Endothelial cell of umbilical vein (primary cell): ENCODE data around the gene CD74. TPM values are rescaled to one million over a fixed set of nuclear protein-coding genes. Genes with fewer than 3 reads are reported as not detected.

Source experiments
- BruUV-seq: library from RNA; stranded (reverse); fragments of 400-500 nt; replicated peaks from 2 replicates; lab custom pipeline; 2021; lab: Mats Ljungman, UMichigan
- CTCF ChIA-PET: fragments of 300-600, 350-600 bp; sonication (Branson Sonifier 250); formaldehyde crosslinking; loops from one replicate; lab custom pipeline; 2021; ENCODE audit warnings: antibody characterized with exemption, inconsistent platforms; lab: Charles Lee
- POLR2A ChIA-PET: fragments of 300-600, 350-600 bp; sonication (Branson Sonifier 250); formaldehyde crosslinking; loops from one replicate; lab custom pipeline; 2021; ENCODE audit warnings: antibody characterized with exemption, inconsistent platforms; lab: Charles Lee
- DNase-seq: peaks from one replicate; pipeline ENCODE4 v3.0.0-alpha.2; 2011; ENCODE audit warnings: low read depth, low spot score
- FAIRE-seq: peaks from 2 replicates; lab custom pipeline; 2011; peaks lifted over from hg19 to GRCh38; lab: Jason Lieb, UNC
- H2AFZ ChIP-seq: 2 replicates; pipeline ENCODE4 v1.6.0; 2012; ENCODE audit warnings: low read depth, low read length, control low read depth, inconsistent platforms
- H3K27ac ChIP-seq: 2 replicates; pipeline ENCODE4 v1.5.1; 2011; ENCODE audit warnings: low read depth, mild to moderate bottlenecking, control low read depth, low read length, moderate library complexity; ENCODE audit not compliant: insufficient read depth
- H3K27me3 ChIP-seq, 2 experiments: 2 replicates each; pipeline versions ENCODE4 v1.6.0 to v1.6.1; 2011; ENCODE audit warnings: low read length in 2 of 2, mixed read lengths in 1 of 2; ENCODE audit not compliant: control insufficient read depth in 2 of 2, insufficient read depth in 2 of 2
- H3K36me3 ChIP-seq, 2 experiments: 2 replicates in 1 of 2; 3 replicates in 1 of 2; pipeline ENCODE4 v1.5.1; 2011; ENCODE audit warnings: low read length in 2 of 2, mild to moderate bottlenecking in 1 of 2, moderate library complexity in 1 of 2; ENCODE audit not compliant: control insufficient read depth in 2 of 2, insufficient read depth in 2 of 2; ENCODE audit errors: extremely low read depth in 1 of 2
- H3K4me1 ChIP-seq: 3 replicates; pipeline ENCODE4 v1.5.1; 2011; ENCODE audit warnings: mild to moderate bottlenecking, low read length; ENCODE audit not compliant: control insufficient read depth, insufficient read depth; ENCODE audit errors: extremely low read depth
- H3K4me2 ChIP-seq: 2 replicates; pipeline ENCODE4 v1.6.1; 2011; ENCODE audit warnings: low read length, control low read depth, mixed read lengths; ENCODE audit not compliant: insufficient read depth
- H3K4me3 ChIP-seq, 3 experiments: fragments of 200-600 bp in 1 of 3; sonication (generic), shearing (Covaris generic) in 1 of 3; replicated peaks in 1 of 3; 2 replicates each; pipeline ENCODE4 v1.5.1; 2011 to 2016; ENCODE audit warnings: control low read depth in 3 of 3, low read length in 3 of 3, mild to moderate bottlenecking in 2 of 3, inconsistent platforms in 1 of 3, low read depth in 1 of 3, moderate library complexity in 1 of 3; ENCODE audit not compliant: insufficient read depth in 1 of 3
- H3K79me2 ChIP-seq: 2 replicates; pipeline ENCODE4 v1.6.0; 2012; ENCODE audit warnings: low read length, inconsistent platforms; ENCODE audit not compliant: control insufficient read depth, insufficient read depth
- H3K9ac ChIP-seq: replicated peaks from 2 replicates; pipeline ENCODE3; 2011; ENCODE audit warnings: low read length, control low read depth; ENCODE audit not compliant: insufficient read depth; ENCODE audit errors: extremely low read depth
- H3K9me1 ChIP-seq: replicated peaks from 3 replicates; pipeline ENCODE4 v1.6.0; 2011; ENCODE audit warnings: mild to moderate bottlenecking, low read length; ENCODE audit not compliant: control insufficient read depth, insufficient read depth; ENCODE audit errors: extremely low read depth
- H3K9me3 ChIP-seq: replicated peaks from 2 replicates; pipeline ENCODE4 v1.5.1; 2012; ENCODE audit warnings: low read length, inconsistent platforms; ENCODE audit not compliant: control insufficient read depth, insufficient read depth
- H4K20me1 ChIP-seq: replicated peaks from 2 replicates; pipeline ENCODE3; 2011; ENCODE audit warnings: mild to moderate bottlenecking, low read length; ENCODE audit not compliant: control insufficient read depth, insufficient read depth; ENCODE audit errors: extremely low read depth
- CTCF ChIP-seq, 2 donors: IDR thresholded peaks; 1 replicate in 1 of 2; 2 replicates in 1 of 2; pipeline ENCODE4 v1.5.1; 2011; ENCODE audit warnings: low read length in 2 of 2, mild to moderate bottlenecking in 2 of 2, moderate library complexity in 2 of 2, control low read depth in 1 of 2, inconsistent platforms in 1 of 2, low read depth in 1 of 2; ENCODE audit not compliant: insufficient read depth in 1 of 2; ENCODE audit errors: extremely low read depth in 1 of 2
- EZH2 ChIP-seq: IDR thresholded peaks from 2 replicates; pipeline ENCODE4 v1.6.1; 2012; ENCODE audit warnings: borderline replicate concordance, low read depth, mild to moderate bottlenecking, moderate library complexity, low read length, inconsistent platforms; ENCODE audit not compliant: severe bottlenecking
- FOS ChIP-seq: IDR thresholded peaks from 2 replicates; pipeline ENCODE4 v1.6.1; 2011; ENCODE audit warnings: mild to moderate bottlenecking, low read length, moderate library complexity, borderline replicate concordance; ENCODE audit not compliant: insufficient read depth
- GATA2 ChIP-seq: IDR thresholded peaks from 2 replicates; pipeline ENCODE4 v1.7.0; 2011; ENCODE audit warnings: low read depth, mild to moderate bottlenecking, moderate library complexity, mixed read lengths, low read length; ENCODE audit not compliant: insufficient read length, insufficient read depth
- JUN ChIP-seq: IDR thresholded peaks from 2 replicates; pipeline ENCODE4 v1.6.1; 2011; ENCODE audit warnings: borderline replicate concordance, low read depth; ENCODE audit not compliant: insufficient read length, insufficient read depth
- MAX ChIP-seq: IDR thresholded peaks from 2 replicates; pipeline ENCODE4 v1.6.1; 2011; ENCODE audit not compliant: insufficient read depth, insufficient read length
- MYC ChIP-seq: IDR thresholded peaks from one replicate; pipeline ENCODE4 v1.6.1; 2011; ENCODE audit warnings: mild to moderate bottlenecking, low read depth, low read length
- POLR2A ChIP-seq: IDR thresholded peaks from 2 replicates; pipeline ENCODE4 v1.6.1; 2012; ENCODE audit warnings: low read depth, mild to moderate bottlenecking, control low read depth, low read length
- POLR2AphosphoS5 ChIP-seq: IDR thresholded peaks from 2 replicates; pipeline ENCODE4 v1.6.1; 2012; ENCODE audit warnings: low read depth, mild to moderate bottlenecking, control low read depth, low read length, moderate library complexity; ENCODE audit not compliant: insufficient read depth
- dilution Hi-C: fragments of 300-500 bp; cut with MboI; formaldehyde crosslinking; loops from one replicate; pipeline ENCODE4 v1.15.0; 2019; ENCODE audit warnings: low sequenced_read_pairs; ENCODE audit not compliant: extremely low pct_ligation_motif_present
- intact Hi-C: fragments of 100-400 bp; cut with micrococcal nuclease; formaldehyde crosslinking; loops from one replicate; pipeline ENCODE4 v1.10.0; 2022
- polyA plus RNA-seq, 4 experiments: library from polyadenylated mRNA; depleted of rRNA in 3 of 4; stranded (reverse) in 3 of 4; unstranded in 1 of 4; fragments of >200 nt; gene quantifications; 2 replicates each; pipeline versions ENCODE4 v1.2.1 to v1.2.3, GENCODE V29; 2011 to 2012; ENCODE audit warnings: missing spikeins in 1 of 4
- total RNA-seq: library from RNA; stranded (reverse); gene quantifications from 2 replicates; pipeline ENCODE4 v1.2.3, GENCODE V29; 2021

CD74 gene
- total and polyA plus RNA-seq, 2 donors (not counting 3 experiments of a cell fraction or from before 2014, with no cell fraction given) = 0.62 to 1.3 TPM

GRCh38 chr5:150391064-150391834 is 21.5 kb downstream of the CD74 start:
- H3K4me3 ChIP-seq = no peak overlapping the region
- H3K36me3 ChIP-seq = peaks cover 5 to 49% of the 10 kb centered on the region in 2 experiments
- POLR2A ChIA-PET = no interaction called here
- no peak overlapping the region for H3K27ac ChIP-seq
- dilution Hi-C loops = no loop called here
- no peak overlapping the region for H3K4me2 ChIP-seq
- TF ChIP-seq CTCF (IDR thresholded peaks at IDR 0.05; ENCODE audit: extremely low read depth in 1 of 2, insufficient read depth in 1 of 2, low read depth in 1 of 2, low read length in 2 of 2) (no peak), JUN (no peak), POLR2AphosphoS5 (no peak), POLR2A (no peak), MYC (no peak), MAX (no peak), GATA2 (no peak), FOS (no peak), EZH2 (no peak)
- no peaks in the 10 kb centered on the region for H4K20me1 ChIP-seq
- FAIRE-seq (no peak), DNase-seq (no peak)
- BruUV-seq = no TSS peak
- no peak overlapping the region for H2AFZ ChIP-seq
- intact Hi-C loops = no loop called here
- CTCF ChIA-PET = interaction anchor here (0.6 to 1.0 kb wide), 3 partner anchors 10 to 45 kb away, joined by 3 read pairs; no protein-coding TSS in a partner anchor
- no peaks in the 10 kb centered on the region for H3K27me3 ChIP-seq
- no peaks in the 10 kb centered on the region for H3K79me2 ChIP-seq
- no peaks in the 10 kb centered on the region for H3K9me3 ChIP-seq
- no peaks in the 10 kb centered on the region for H3K4me1 ChIP-seq
- H3K9ac ChIP-seq = no peak overlapping the region
- H3K9me1 ChIP-seq = no peaks in the 10 kb centered on the region
